Skeletal muscle tissue (tissue), 4 donors: Measurements from ENCODE around the gene HAX1. TPM values are rescaled to one million over a fixed set of nuclear protein-coding genes. Genes with fewer than 3 reads are reported as not detected.
"Not testable (repeated sequence)": the region's sequence is repeated elsewhere in the genome, so short reads cannot be mapped to it uniquely, and the experiment has no call there.

Experiments
- H3K27ac ChIP-seq: one replicate; pipeline ENCODE4 v1.7.0; 2013; ENCODE audit warnings: mild to moderate bottlenecking, low read depth, low read length, inconsistent platforms
- H3K27me3 ChIP-seq, 3 donors: one replicate each; pipeline ENCODE4 v1.7.0; 2013; ENCODE audit warnings: low read length in 3 of 3; ENCODE audit not compliant: control insufficient read depth in 3 of 3, insufficient read depth in 3 of 3
- H3K36me3 ChIP-seq, 3 donors: one replicate each; pipeline ENCODE4 v1.7.0; 2013; ENCODE audit warnings: low read length in 3 of 3; ENCODE audit not compliant: control insufficient read depth in 3 of 3, insufficient read depth in 3 of 3
- H3K4me1 ChIP-seq, 3 donors: one replicate each; pipeline ENCODE4 v1.7.0; 2013; ENCODE audit warnings: low read length in 3 of 3, mild to moderate bottlenecking in 3 of 3; ENCODE audit not compliant: control insufficient read depth in 3 of 3, insufficient read depth in 3 of 3
- H3K4me3 ChIP-seq, 3 donors: one replicate each; pipeline ENCODE4 v1.7.0; 2013; ENCODE audit warnings: low read length in 3 of 3
- H3K9ac ChIP-seq, 3 donors: one replicate each; pipeline ENCODE4 v1.7.0; 2013; ENCODE audit warnings: low read length in 3 of 3, mild to moderate bottlenecking in 3 of 3, moderate library complexity in 2 of 3, low read depth in 1 of 3
- H3K9me3 ChIP-seq, 3 donors: one replicate each; pipeline ENCODE4 v1.7.0; 2013; ENCODE audit warnings: low read length in 3 of 3; ENCODE audit not compliant: control insufficient read depth in 3 of 3
- total RNA-seq: library from RNA; depleted of rRNA; stranded (reverse); fragments of >200 nt; gene quantifications from one replicate; pipeline ENCODE4 v1.2.3, GENCODE V29; 2014
- donor health status: Osteomylitis.

The HAX1 gene
- total RNA-seq, 1 donor from 2014 or later = 98.6 TPM

DNA sequence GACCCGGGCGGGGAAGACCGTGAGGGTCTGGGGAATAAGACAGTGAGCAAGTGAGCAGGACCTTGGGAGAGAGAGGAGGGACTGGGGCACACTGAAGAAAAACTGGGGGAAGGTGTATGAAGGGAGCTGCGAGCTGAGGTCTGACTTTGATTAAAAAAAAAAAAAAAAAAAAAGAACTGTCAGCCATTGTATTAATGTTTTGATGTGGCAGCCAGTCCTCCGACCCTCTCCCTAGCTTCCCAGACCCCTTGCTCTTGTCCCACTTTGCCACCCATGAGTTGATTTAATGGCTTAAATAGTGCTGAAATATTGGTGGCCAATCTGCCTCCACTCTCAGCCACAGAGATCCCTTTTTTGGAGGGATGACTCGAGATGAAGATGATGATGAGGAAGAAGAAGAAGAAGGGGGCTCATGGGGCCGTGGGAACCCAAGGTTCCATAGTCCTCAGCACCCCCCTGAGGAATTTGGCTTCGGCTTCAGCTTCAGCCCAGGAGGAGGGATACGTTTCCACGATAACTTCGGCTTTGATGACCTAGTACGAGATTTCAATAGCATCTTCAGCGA, 652 bp downstream of the HAX1 start:
- H3K9me3 ChIP-seq = no peaks in the 10 kb centered on the region
- H3K4me1 ChIP-seq = peaks cover 11 to 15% (median 13%) of the 10 kb centered on the region in 3 donors
- H3K27ac ChIP-seq = peak overlapping the region; percentile 92
- no peaks in the 10 kb centered on the region for H3K27me3 ChIP-seq
- H3K4me3 ChIP-seq = peak overlapping the region; percentile 96 to 98 (median 97)
- H3K9ac ChIP-seq = peak overlapping the region; percentile 93 to 100 (median 98)
- peaks cover 33 to 50% (median 38%) of the 10 kb centered on the region in 3 donors for H3K36me3 ChIP-seq

DNA sequence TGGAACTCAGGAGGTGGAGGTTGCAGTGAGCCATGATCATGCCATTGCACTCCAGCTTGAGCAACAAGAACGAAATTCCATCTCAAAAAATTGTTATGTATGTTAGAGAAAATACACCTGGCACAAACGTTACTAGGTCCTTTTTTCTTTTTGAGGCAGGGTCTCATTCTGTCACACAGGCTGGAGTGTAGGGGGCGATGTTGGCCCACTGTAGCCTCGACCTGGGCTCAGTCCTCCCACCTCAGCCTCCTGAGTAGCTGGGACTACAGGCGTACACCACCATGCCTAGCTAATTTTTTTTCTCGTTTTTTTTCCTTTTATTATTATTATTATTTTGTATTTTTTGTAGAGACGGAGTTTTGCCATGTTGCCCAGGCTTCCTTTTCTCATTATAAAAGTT, 4.4 kb downstream of the HAX1 start:
- Histone ChIP-seq H3K27me3 (no peaks in the 10 kb centered on the region), H3K9ac (no peak overlapping the region), H3K9me3 (no peaks in the 10 kb centered on the region), H3K4me3 (no peak overlapping the region), H3K36me3 (peaks cover 14 to 24% (median 20%) of the 10 kb centered on the region in 3 donors), H3K4me1 (peaks cover 9 to 15% (median 13%) of the 10 kb centered on the region in 3 donors), H3K27ac (no peak overlapping the region)

GRCh38 chr1:154287591-154287990, 15.2 kb downstream of the HAX1 start:
- not testable (repeated sequence) for H3K36me3 ChIP-seq, H3K4me1 ChIP-seq, H3K4me3 ChIP-seq, H3K27ac ChIP-seq, H3K9ac ChIP-seq, H3K27me3 ChIP-seq, H3K9me3 ChIP-seq

GRCh38 chr1:154288661-154289060, 16.2 kb downstream of the HAX1 start:
- no peak overlapping the region for H3K9ac ChIP-seq
- no peaks in the 10 kb centered on the region for H3K4me1 ChIP-seq
- no peak overlapping the region for H3K4me3 ChIP-seq

DNA sequence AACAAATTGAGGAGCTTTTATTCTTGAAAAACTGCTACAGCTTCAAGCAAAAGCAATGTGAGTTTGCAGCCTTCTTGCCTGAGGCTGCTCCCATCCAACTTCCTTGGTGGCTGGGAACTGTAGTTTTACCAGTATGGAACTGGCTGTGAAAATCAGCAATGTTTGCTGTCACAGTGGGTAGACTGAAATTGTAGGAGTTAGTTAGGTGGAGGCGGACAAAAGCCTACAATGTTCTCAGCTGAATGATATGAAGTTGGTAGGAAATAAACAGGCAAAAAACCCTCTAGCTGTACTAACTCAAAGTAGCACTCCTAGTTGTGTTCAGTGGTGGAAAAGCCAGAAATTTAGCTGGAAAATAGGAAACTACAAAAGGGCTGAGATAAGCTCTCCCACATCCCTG, 18.5 kb downstream of the HAX1 start:
- Histone ChIP-seq H3K4me3 (no peak overlapping the region), H3K27ac (no peak overlapping the region), H3K36me3 (no peaks in the 10 kb centered on the region), H3K27me3 (no peaks in the 10 kb centered on the region), H3K9me3 (peaks cover 0 to 4% (median 0%) of the 10 kb centered on the region in 3 donors), H3K9ac (no peak overlapping the region), H3K4me1 (no peaks in the 10 kb centered on the region)

More at GRCh38 chr1:154288661-154289060, 16.2 kb downstream of the HAX1 start:
- Histone ChIP-seq H3K27me3 (no peaks in the 10 kb centered on the region), H3K27ac (no peak overlapping the region), H3K9me3 (no peaks in the 10 kb centered on the region), H3K36me3 (no peaks in the 10 kb centered on the region)

- Histone ChIP-seq H3K9me3 (peaks cover 0 to 4% (median 0%) of the 10 kb centered on the region in 3 donors), H3K36me3 (no peaks in the 10 kb centered on the region)
These were observed 23.2 kb downstream of the HAX1 start for GRCh38 chr1:154295408-154296235.

GRCh38 chr1:154301582-154301981, 29.2 kb downstream of the HAX1 start:
- Histone ChIP-seq H3K27ac (no peak overlapping the region), H3K4me3 (no peak overlapping the region), H3K9ac (no peak overlapping the region), H3K9me3 (no peaks in the 10 kb centered on the region), H3K36me3 (no peaks in the 10 kb centered on the region), H3K4me1 (no peaks in the 10 kb centered on the region), H3K27me3 (peaks cover 0 to 3% (median 0%) of the 10 kb centered on the region in 3 donors)

More at GRCh38 chr1:154295408-154296235, 23.2 kb downstream of the HAX1 start:
- Histone ChIP-seq H3K9ac (no peak overlapping the region), H3K27me3 (no peaks in the 10 kb centered on the region), H3K4me3 (no peak overlapping the region), H3K27ac (no peak overlapping the region), H3K4me1 (no peaks in the 10 kb centered on the region)

- H3K4me1 ChIP-seq = no peaks in the 10 kb centered on the region
- H3K4me3 ChIP-seq = no peak overlapping the region
- peaks cover 0 to 3% (median 0%) of the 10 kb centered on the region in 3 donors for H3K27me3 ChIP-seq
- no peak overlapping the region for H3K9ac ChIP-seq
- H3K27ac ChIP-seq = no peak overlapping the region
- H3K9me3 ChIP-seq = no peaks in the 10 kb centered on the region
- H3K36me3 ChIP-seq = no peaks in the 10 kb centered on the region
These were observed 32.4 kb downstream of the HAX1 start for GRCh38 chr1:154304664-154305337.

DNA sequence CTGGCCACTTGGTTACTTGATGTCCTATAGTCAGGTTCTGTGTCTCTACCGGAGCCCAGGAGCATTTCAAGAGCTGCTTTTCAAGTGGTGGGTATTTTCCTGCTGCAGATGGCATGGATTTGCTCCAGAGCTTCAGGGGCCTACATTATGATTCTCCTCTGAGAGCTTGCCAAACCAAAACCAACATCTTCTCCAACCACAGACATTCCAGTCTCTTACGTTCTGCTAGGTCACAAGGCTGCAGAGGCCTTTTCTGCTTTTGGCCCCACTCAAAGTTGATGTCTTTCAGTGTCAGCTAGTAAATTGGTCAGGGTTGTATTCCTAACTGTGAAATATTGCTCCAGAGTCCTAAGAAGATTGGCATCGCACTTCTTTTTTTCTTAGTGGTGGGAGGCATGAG, 33.7 kb downstream of the HAX1 start:
- Histone ChIP-seq H3K9ac (no peak overlapping the region), H3K4me3 (no peak overlapping the region), H3K27ac (no peak overlapping the region), H3K27me3 (peaks cover 0 to 3% (median 0%) of the 10 kb centered on the region in 3 donors), H3K36me3 (no peaks in the 10 kb centered on the region), H3K9me3 (no peaks in the 10 kb centered on the region), H3K4me1 (no peaks in the 10 kb centered on the region)
